ENCODE data around the gene SALL1. TPM values are rescaled to one million over a fixed set of nuclear protein-coding genes. Genes with fewer than 3 reads are reported as not detected.

SALL1 gene
- total and polyA plus RNA-seq, 2 experiments from 2014 or later: 9.4 to 22.7 TPM

- Histone ChIP-seq H3K9me2 (ENCODE audit: insufficient read depth) (0 out of 2 replicates have a peak, but pooled peaks cover 4% of the 10 kb centered on the region), H3K79me2 (replicated peaks; ENCODE audit: insufficient read depth) (no peaks in the 10 kb centered on the region), H3K4me3 (no peak overlapping the region), H3K27me3 (ENCODE audit: insufficient read depth) (peaks cover 7% of the 10 kb centered on the region), H3K4me1 (ENCODE audit: insufficient read depth) (peaks cover 17% of the 10 kb centered on the region), H3F3A (replicated peaks; ENCODE audit: low read depth) (no peaks in the 10 kb centered on the region), H3K36me3 (ENCODE audit: insufficient read depth) (no peaks in the 10 kb centered on the region), H3K27ac (ENCODE audit: low read depth) (no peak overlapping the region), H2AFZ (no peak overlapping the region), H4K20me1 (replicated peaks; ENCODE audit: insufficient read depth) (no peaks in the 10 kb centered on the region), H3K4me2 (no peak overlapping the region)
- Mint-ChIP-seq H3K27me3 (ENCODE audit: insufficient read depth, low read depth, poor library complexity) (peaks cover 9% of the 10 kb centered on the region), H3K9me3 (peaks cover 6% of the 10 kb centered on the region; the same call in 2 of the 3 replicates), H3K4me3 (no peak overlapping the region), H3K36me3 (ENCODE audit: low read depth) (peaks cover 7% of the 10 kb centered on the region; the same call in 1 of the 3 replicates), H3K27ac (no peak overlapping the region), H3K4me1 (peaks cover 26% of the 10 kb centered on the region)
- DNase-seq (ENCODE audit: low spot score) (no peak), ATAC-seq (no peak)
- TF ChIP-seq ZNF331 (CRISPR knock-in tag; IDR thresholded peaks at IDR 0.05; ENCODE audit: low read depth): no peak
- no peak for TF ChIP-seq JUNB (IDR thresholded peaks at IDR 0.05; ENCODE audit: unreplicated experiment)
- TF ChIP-seq EZH2phosphoT487 (IDR thresholded peaks at IDR 0.05; ENCODE audit: unreplicated experiment): no peak
- no peak for TF ChIP-seq EZH2 (IDR thresholded peaks at IDR 0.05; ENCODE audit: low read depth, unreplicated experiment)
Observed at GRCh38 chr16:51107742-51108141, 43.3 kb downstream of the SALL1 start.

- Histone ChIP-seq H2AFZ (no peak overlapping the region), H3K27ac (ENCODE audit: low read depth) (no peak overlapping the region), H3K9me2 (ENCODE audit: insufficient read depth) (0 out of 2 replicates have a peak, but pooled peaks cover 4% of the 10 kb centered on the region), H3K4me1 (ENCODE audit: insufficient read depth) (peaks cover 5% of the 10 kb centered on the region), H3K36me3 (ENCODE audit: insufficient read depth) (no peaks in the 10 kb centered on the region), H3K79me2 (replicated peaks; ENCODE audit: insufficient read depth) (no peaks in the 10 kb centered on the region), H3K27me3 (ENCODE audit: insufficient read depth) (no peaks in the 10 kb centered on the region; the same call in 1 of the 2 replicates), H3K4me3 (no peak overlapping the region), H3K4me2 (no peak overlapping the region), H4K20me1 (replicated peaks; ENCODE audit: insufficient read depth) (no peaks in the 10 kb centered on the region), H3F3A (replicated peaks; ENCODE audit: low read depth) (no peaks in the 10 kb centered on the region)
- ATAC-seq (no peak), DNase-seq (ENCODE audit: low spot score) (no peak)
- Mint-ChIP-seq H3K27ac (no peak overlapping the region), H3K4me1 (peaks cover 15% of the 10 kb centered on the region), H3K4me3 (no peak overlapping the region), H3K9me3 (peaks cover 6% of the 10 kb centered on the region; the same call in 2 of the 3 replicates), H3K27me3 (ENCODE audit: insufficient read depth, low read depth, poor library complexity) (peaks cover 5% of the 10 kb centered on the region), H3K36me3 (ENCODE audit: low read depth) (peaks cover 7% of the 10 kb centered on the region; the same call in 1 of the 3 replicates)
- TF ChIP-seq, protein P1, sequence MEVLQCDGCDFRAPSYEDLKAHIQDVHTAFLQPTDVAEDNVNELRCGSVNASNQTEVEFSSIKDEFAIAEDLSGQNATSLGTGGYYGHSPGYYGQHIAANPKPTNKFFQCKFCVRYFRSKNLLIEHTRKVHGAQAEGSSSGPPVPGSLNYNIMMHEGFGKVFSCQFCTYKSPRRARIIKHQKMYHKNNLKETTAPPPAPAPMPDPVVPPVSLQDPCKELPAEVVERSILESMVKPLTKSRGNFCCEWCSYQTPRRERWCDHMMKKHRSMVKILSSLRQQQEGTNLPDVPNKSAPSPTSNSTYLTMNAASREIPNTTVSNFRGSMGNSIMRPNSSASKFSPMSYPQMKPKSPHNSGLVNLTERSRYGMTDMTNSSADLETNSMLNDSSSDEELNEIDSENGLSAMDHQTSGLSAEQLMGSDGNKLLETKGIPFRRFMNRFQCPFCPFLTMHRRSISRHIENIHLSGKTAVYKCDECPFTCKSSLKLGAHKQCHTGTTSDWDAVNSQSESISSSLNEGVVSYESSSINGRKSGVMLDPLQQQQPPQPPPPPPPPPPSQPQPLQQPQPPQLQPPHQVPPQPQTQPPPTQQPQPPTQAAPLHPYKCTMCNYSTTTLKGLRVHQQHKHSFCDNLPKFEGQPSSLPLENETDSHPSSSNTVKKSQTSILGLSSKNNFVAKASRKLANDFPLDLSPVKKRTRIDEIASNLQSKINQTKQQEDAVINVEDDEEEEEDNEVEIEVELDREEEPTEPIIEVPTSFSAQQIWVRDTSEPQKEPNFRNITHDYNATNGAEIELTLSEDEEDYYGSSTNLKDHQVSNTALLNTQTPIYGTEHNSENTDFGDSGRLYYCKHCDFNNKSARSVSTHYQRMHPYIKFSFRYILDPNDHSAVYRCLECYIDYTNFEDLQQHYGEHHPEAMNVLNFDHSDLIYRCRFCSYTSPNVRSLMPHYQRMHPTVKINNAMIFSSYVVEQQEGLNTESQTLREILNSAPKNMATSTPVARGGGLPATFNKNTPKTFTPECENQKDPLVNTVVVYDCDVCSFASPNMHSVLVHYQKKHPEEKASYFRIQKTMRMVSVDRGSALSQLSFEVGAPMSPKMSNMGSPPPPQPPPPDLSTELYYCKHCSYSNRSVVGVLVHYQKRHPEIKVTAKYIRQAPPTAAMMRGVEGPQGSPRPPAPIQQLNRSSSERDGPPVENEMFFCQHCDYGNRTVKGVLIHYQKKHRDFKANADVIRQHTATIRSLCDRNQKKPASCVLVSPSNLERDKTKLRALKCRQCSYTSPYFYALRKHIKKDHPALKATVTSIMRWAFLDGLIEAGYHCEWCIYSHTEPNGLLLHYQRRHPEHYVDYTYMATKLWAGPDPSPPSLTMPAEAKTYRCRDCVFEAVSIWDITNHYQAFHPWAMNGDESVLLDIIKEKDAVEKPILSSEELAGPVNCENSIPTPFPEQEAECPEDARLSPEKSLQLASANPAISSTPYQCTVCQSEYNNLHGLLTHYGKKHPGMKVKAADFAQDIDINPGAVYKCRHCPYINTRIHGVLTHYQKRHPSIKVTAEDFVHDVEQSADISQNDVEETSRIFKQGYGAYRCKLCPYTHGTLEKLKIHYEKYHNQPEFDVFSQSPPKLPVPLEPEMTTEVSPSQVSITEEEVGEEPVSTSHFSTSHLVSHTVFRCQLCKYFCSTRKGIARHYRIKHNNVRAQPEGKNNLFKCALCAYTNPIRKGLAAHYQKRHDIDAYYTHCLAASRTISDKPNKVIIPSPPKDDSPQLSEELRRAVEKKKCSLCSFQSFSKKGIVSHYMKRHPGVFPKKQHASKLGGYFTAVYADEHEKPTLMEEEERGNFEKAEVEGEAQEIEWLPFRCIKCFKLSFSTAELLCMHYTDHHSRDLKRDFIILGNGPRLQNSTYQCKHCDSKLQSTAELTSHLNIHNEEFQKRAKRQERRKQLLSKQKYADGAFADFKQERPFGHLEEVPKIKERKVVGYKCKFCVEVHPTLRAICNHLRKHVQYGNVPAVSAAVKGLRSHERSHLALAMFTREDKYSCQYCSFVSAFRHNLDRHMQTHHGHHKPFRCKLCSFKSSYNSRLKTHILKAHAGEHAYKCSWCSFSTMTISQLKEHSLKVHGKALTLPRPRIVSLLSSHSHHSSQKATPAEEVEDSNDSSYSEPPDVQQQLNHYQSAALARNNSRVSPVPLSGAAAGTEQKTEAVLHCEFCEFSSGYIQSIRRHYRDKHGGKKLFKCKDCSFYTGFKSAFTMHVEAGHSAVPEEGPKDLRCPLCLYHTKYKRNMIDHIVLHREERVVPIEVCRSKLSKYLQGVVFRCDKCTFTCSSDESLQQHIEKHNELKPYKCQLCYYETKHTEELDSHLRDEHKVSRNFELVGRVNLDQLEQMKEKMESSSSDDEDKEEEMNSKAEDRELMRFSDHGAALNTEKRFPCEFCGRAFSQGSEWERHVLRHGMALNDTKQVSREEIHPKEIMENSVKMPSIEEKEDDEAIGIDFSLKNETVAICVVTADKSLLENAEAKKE (CRISPR knock-in tag; IDR thresholded peaks at IDR 0.05): no peak
- TF ChIP-seq ZNF114 (CRISPR knock-in tag; IDR thresholded peaks at IDR 0.05): no peak
- no peak for TF ChIP-seq EZH2phosphoT487 (IDR thresholded peaks at IDR 0.05; ENCODE audit: unreplicated experiment)
- TF ChIP-seq POLR2AphosphoS5 (IDR thresholded peaks at IDR 0.05; ENCODE audit: low read depth): no peak
- no peak for TF ChIP-seq ZNF331 (CRISPR knock-in tag; IDR thresholded peaks at IDR 0.05; ENCODE audit: low read depth)
- TF ChIP-seq, protein P2, sequence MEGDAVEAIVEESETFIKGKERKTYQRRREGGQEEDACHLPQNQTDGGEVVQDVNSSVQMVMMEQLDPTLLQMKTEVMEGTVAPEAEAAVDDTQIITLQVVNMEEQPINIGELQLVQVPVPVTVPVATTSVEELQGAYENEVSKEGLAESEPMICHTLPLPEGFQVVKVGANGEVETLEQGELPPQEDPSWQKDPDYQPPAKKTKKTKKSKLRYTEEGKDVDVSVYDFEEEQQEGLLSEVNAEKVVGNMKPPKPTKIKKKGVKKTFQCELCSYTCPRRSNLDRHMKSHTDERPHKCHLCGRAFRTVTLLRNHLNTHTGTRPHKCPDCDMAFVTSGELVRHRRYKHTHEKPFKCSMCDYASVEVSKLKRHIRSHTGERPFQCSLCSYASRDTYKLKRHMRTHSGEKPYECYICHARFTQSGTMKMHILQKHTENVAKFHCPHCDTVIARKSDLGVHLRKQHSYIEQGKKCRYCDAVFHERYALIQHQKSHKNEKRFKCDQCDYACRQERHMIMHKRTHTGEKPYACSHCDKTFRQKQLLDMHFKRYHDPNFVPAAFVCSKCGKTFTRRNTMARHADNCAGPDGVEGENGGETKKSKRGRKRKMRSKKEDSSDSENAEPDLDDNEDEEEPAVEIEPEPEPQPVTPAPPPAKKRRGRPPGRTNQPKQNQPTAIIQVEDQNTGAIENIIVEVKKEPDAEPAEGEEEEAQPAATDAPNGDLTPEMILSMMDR (conservative IDR thresholded peaks at IDR 0.05; ENCODE audit: low read depth in 2 of 2): no peak
- no peak for TF ChIP-seq EZH2 (IDR thresholded peaks at IDR 0.05; ENCODE audit: low read depth, unreplicated experiment)
- TF ChIP-seq JUNB (IDR thresholded peaks at IDR 0.05; ENCODE audit: unreplicated experiment): no peak
- no peak for TF ChIP-seq ETS1 (IDR thresholded peaks at IDR 0.05)
- no peak for TF ChIP-seq NANOG (IDR thresholded peaks at IDR 0.05; ENCODE audit: borderline replicate concordance)
Observed at GRCh38 chr16:51106535-51106934, 44.5 kb downstream of the SALL1 start.
